Measurements from ENCODE around the gene SRSF3.

DNA sequence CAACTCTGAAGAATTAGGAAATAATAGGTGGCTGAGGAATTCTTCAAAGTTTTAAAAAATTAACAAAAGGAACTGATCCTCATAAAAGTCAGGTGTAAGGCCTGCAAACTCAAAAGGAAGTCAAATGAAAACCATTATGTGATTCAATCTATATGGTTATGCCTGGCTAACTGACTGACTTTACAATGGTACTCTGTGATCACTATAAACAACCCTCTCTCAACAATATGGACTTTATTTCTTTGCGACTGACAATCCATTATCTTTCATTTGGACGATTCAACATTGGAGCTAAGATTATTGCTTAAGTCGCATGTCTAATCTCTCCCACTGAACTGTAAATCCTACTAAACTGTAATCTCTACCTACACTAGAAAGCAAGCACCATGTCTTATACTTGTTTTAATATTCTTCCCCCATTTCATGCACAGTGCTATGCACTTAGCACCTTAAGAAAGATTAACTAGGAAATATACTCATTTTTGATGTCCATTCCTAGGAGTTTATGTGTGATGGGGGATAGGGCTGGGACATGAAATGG, 48.3 kb upstream of the SRSF3 start:
- TF ChIP-seq CTCF (IDR thresholded peaks at IDR 0.05) (no peak), POLR2A (IDR thresholded peaks at IDR 0.05) (no peak), POLR2AphosphoS5 (IDR thresholded peaks at IDR 0.05) (no peak)

Measured in sigmoid colon (tissue), 4 donors.